Neuron (in vitro differentiated cells): ENCODE data around the gene ERMP1.
"Not testable (repeated sequence)": the region's sequence is repeated elsewhere in the genome, so short reads cannot be mapped to it uniquely, and the experiment has no call there.

Experiments used
- H2AFZ ChIP-seq: one replicate; pipeline ENCODE4 v1.6.1; 2013; ENCODE audit warnings: low read depth, mild to moderate bottlenecking, inconsistent platforms, low read length, moderate library complexity
- H3K27me3 ChIP-seq: one replicate; pipeline ENCODE4 v1.6.1; 2013; ENCODE audit warnings: low read length; ENCODE audit not compliant: insufficient read depth
- H3K36me3 ChIP-seq: one replicate; pipeline ENCODE4 v1.6.1; 2013; ENCODE audit warnings: low read length; ENCODE audit not compliant: insufficient read depth
- H3K4me1 ChIP-seq: one replicate; pipeline ENCODE4 v1.6.1; 2013; ENCODE audit warnings: low read length; ENCODE audit not compliant: insufficient read depth
- H3K4me3 ChIP-seq: 2 replicates; pipeline ENCODE4 v1.5.1; 2013; ENCODE audit warnings: mild to moderate bottlenecking, low read length, moderate library complexity
- H3K9me3 ChIP-seq: one replicate; pipeline ENCODE4 v1.6.1; 2013; ENCODE audit warnings: low read length

ERMP1 gene

GRCh38 chr9:5825895-5826622, 6.9 kb downstream of the ERMP1 start:
- H2AFZ ChIP-seq = no peak overlapping the region
- no peaks in the 10 kb centered on the region for H3K4me1 ChIP-seq
- H3K4me3 ChIP-seq = no peak overlapping the region
- no peaks in the 10 kb centered on the region for H3K9me3 ChIP-seq
- no peaks in the 10 kb centered on the region for H3K36me3 ChIP-seq
- no peaks in the 10 kb centered on the region for H3K27me3 ChIP-seq

- Histone ChIP-seq H3K4me1 (no peaks in the 10 kb centered on the region), H3K27me3 (no peaks in the 10 kb centered on the region), H3K36me3 (no peaks in the 10 kb centered on the region), H3K4me3 (no peak overlapping the region), H3K9me3 (no peaks in the 10 kb centered on the region), H2AFZ (no peak overlapping the region)
Measured at GRCh38 chr9:5825223-5825622, 7.7 kb downstream of the ERMP1 start.

- Histone ChIP-seq H3K4me3 (no peak overlapping the region), H3K36me3 (no peaks in the 10 kb centered on the region), H3K4me1 (no peaks in the 10 kb centered on the region), H2AFZ (no peak overlapping the region), H3K9me3 (no peaks in the 10 kb centered on the region), H3K27me3 (no peaks in the 10 kb centered on the region)
Measured at GRCh38 chr9:5820425-5820824, 12.5 kb downstream of the ERMP1 start.

- no peaks in the 10 kb centered on the region for H3K36me3 ChIP-seq
- H3K27me3 ChIP-seq = no peaks in the 10 kb centered on the region
- H3K4me1 ChIP-seq = no peaks in the 10 kb centered on the region
- no peak overlapping the region for H2AFZ ChIP-seq
- no peaks in the 10 kb centered on the region for H3K9me3 ChIP-seq
- no peak overlapping the region for H3K4me3 ChIP-seq
Measured at GRCh38 chr9:5819174-5819573, 13.7 kb downstream of the ERMP1 start.

GRCh38 chr9:5818424-5819142, 14.3 kb downstream of the ERMP1 start:
- H3K9me3 ChIP-seq = no peaks in the 10 kb centered on the region
- no peaks in the 10 kb centered on the region for H3K4me1 ChIP-seq
- H2AFZ ChIP-seq = no peak overlapping the region
- no peak overlapping the region for H3K4me3 ChIP-seq
- no peaks in the 10 kb centered on the region for H3K27me3 ChIP-seq
- H3K36me3 ChIP-seq = no peaks in the 10 kb centered on the region

- Histone ChIP-seq H3K4me1 (no peaks in the 10 kb centered on the region), H3K4me3 (no peak overlapping the region), H2AFZ (no peak overlapping the region), H3K27me3 (no peaks in the 10 kb centered on the region), H3K9me3 (no peaks in the 10 kb centered on the region), H3K36me3 (no peaks in the 10 kb centered on the region)
Measured at GRCh38 chr9:5817862-5818261, 15.1 kb downstream of the ERMP1 start.

- H3K4me1 ChIP-seq = no peaks in the 10 kb centered on the region
- no peaks in the 10 kb centered on the region for H3K36me3 ChIP-seq
- H3K4me3 ChIP-seq = no peak overlapping the region
- no peaks in the 10 kb centered on the region for H3K27me3 ChIP-seq
- H3K9me3 ChIP-seq = no peaks in the 10 kb centered on the region
- no peak overlapping the region for H2AFZ ChIP-seq
Measured at GRCh38 chr9:5815461-5815860, 17.5 kb downstream of the ERMP1 start.

GRCh38 chr9:5813824-5814223, 19.1 kb downstream of the ERMP1 start:
- Histone ChIP-seq H3K4me3 (no peak overlapping the region), H3K4me1 (no peaks in the 10 kb centered on the region), H3K27me3 (no peaks in the 10 kb centered on the region), H2AFZ (no peak overlapping the region), H3K36me3 (no peaks in the 10 kb centered on the region), H3K9me3 (no peaks in the 10 kb centered on the region)

- H3K9me3 ChIP-seq = no peaks in the 10 kb centered on the region
- H2AFZ ChIP-seq = no peak overlapping the region
- H3K4me3 ChIP-seq = no peak overlapping the region
- H3K27me3 ChIP-seq = no peaks in the 10 kb centered on the region
- H3K4me1 ChIP-seq = no peaks in the 10 kb centered on the region
- no peaks in the 10 kb centered on the region for H3K36me3 ChIP-seq
Measured at GRCh38 chr9:5811751-5812150, 21.2 kb downstream of the ERMP1 start.

GRCh38 chr9:5805478-5805877, 27.4 kb downstream of the ERMP1 start:
- Histone ChIP-seq H3K9me3 (no peaks in the 10 kb centered on the region), H3K27me3 (no peaks in the 10 kb centered on the region), H3K36me3 (no peaks in the 10 kb centered on the region), H3K4me1 (peaks cover 5% of the 10 kb centered on the region), H3K4me3 (no peak overlapping the region), H2AFZ (no peak overlapping the region)

GRCh38 chr9:5801739-5802113, 31.2 kb downstream of the ERMP1 start:
- Histone ChIP-seq H2AFZ (no peak overlapping the region), H3K27me3 (no peaks in the 10 kb centered on the region), H3K4me3 (no peak overlapping the region), H3K36me3 (no peaks in the 10 kb centered on the region), H3K4me1 (peaks cover 9% of the 10 kb centered on the region), H3K9me3 (no peaks in the 10 kb centered on the region)

- Histone ChIP-seq H3K4me3 (no peak overlapping the region), H2AFZ (no peak overlapping the region), H3K4me1 (peaks cover 9% of the 10 kb centered on the region), H3K9me3 (no peaks in the 10 kb centered on the region), H3K27me3 (no peaks in the 10 kb centered on the region), H3K36me3 (no peaks in the 10 kb centered on the region)
Measured at GRCh38 chr9:5800969-5801738, 31.8 kb downstream of the ERMP1 start.

- not testable (repeated sequence) for H3K36me3 ChIP-seq, H3K4me3 ChIP-seq, H3K4me1 ChIP-seq, H3K9me3 ChIP-seq, H2AFZ ChIP-seq, H3K27me3 ChIP-seq
Measured at GRCh38 chr9:5800378-5800777, 32.5 kb downstream of the ERMP1 start.
